ENCODE data around the gene SLC7A8.

SLC7A8 gene

DNA sequence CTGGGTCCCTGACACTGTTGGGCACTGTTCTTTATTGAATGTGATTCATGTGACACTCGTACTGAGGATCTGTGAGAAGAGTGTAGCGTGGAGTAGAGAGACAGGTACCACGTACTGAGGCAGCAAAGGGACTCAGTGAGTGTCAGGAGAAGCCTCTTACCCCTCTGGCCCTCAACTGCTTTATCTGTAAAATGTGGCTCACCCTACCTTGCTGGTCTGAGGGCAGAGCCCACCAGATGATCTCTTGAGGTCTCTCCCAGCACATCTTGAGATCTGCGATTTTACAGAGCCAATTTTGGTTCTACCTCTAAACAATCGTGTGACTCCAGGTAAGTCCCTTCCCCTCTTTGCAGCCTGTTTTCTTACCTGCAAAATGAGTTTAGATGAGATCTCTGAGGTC is 67.5 kb downstream of the SLC7A8 start:
- DNase-seq (ENCODE audit: low read depth), result no peak
- TF ChIP-seq, protein P1, sequence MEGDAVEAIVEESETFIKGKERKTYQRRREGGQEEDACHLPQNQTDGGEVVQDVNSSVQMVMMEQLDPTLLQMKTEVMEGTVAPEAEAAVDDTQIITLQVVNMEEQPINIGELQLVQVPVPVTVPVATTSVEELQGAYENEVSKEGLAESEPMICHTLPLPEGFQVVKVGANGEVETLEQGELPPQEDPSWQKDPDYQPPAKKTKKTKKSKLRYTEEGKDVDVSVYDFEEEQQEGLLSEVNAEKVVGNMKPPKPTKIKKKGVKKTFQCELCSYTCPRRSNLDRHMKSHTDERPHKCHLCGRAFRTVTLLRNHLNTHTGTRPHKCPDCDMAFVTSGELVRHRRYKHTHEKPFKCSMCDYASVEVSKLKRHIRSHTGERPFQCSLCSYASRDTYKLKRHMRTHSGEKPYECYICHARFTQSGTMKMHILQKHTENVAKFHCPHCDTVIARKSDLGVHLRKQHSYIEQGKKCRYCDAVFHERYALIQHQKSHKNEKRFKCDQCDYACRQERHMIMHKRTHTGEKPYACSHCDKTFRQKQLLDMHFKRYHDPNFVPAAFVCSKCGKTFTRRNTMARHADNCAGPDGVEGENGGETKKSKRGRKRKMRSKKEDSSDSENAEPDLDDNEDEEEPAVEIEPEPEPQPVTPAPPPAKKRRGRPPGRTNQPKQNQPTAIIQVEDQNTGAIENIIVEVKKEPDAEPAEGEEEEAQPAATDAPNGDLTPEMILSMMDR (IDR thresholded peaks at IDR 0.05; ENCODE audit: low read length, missing control alignments), result no peak
- no peak overlapping the region for H3K4me3 ChIP-seq (replicated peaks; ENCODE audit: low read depth, low read length)

DNA sequence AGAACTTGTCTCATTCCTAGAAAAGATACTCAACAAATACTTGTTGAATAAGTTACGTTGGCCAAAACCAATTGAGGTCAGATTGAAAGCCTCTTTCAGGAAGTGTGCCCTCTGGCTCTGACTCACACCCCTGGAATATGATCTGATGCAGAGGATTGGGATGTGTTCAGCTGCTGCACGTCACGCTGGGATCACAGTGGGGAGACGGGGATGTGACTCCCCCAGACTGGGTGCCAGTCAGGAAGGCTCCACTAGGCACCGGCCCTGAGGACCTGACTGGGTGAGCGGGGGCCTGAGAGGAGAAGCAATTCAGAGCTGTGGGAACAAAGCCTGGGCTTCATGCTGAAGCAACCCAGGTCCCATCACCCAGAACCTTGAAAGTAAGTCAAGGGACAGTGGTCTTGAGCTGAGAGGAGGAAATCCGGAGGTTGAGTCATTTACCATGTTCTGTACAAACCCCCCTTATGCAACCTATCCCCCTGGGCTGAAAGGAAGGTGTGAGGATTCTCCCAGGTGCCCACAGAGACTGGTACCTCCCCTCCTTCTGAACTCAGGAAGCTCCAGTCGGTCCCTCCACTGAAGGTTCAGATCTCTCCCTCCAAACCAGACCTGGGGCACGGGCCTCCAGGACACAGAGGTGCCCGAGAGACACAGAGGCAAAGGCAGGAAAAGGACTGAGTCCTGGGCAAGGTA is 68.3 kb downstream of the SLC7A8 start:
- peak; percentile 94 for DNase-seq (ENCODE audit: low read depth)
- H3K4me3 ChIP-seq (replicated peaks; ENCODE audit: low read depth, low read length), result no peak overlapping the region
- TF ChIP-seq, protein P1 (IDR thresholded peaks at IDR 0.05; ENCODE audit: low read length, missing control alignments), result no peak

DNA sequence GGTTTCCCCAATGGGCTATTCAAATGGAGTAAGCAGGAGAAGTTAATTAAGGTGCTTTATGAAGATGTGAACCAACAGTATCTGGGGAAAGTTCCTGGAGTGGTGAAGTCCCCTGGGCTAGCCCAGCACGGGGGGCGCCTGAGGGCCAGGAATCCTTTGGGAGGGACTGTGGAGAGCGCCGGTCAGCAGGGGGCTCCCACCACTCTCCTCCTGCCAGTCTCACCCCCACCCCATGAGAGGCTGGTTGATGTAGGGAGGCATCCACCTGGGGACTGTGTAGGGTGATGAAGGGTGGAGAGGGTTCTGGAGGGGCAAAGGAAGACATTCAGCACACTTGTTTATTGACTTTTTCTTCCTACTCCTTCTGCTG is 68.8 kb downstream of the SLC7A8 start:
- no peak for DNase-seq (ENCODE audit: low read depth)
- H3K4me3 ChIP-seq (replicated peaks; ENCODE audit: low read depth, low read length), result no peak overlapping the region
- TF ChIP-seq, protein P1 (IDR thresholded peaks at IDR 0.05; ENCODE audit: low read length, missing control alignments), result no peak

DNA sequence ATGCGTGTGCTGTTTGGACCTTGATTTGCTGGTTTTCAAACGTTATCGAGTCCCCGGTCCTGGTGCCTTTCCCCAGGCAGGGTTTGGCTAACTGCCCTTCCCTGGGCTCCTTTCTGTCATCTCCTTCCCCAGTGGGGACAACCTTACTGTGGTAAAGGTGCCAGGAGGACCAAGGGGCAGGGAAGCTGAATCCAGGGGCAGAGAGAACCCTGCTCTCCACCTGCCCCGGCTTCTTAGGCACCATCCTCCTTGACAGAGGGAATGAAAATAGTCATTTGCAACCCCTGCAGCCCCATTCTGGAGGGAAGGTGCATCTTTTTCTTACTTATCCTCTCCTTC is 69.4 kb downstream of the SLC7A8 start:
- DNase-seq (ENCODE audit: low read depth), result no peak
- H3K4me3 ChIP-seq (replicated peaks; ENCODE audit: low read depth, low read length), result no peak overlapping the region
- TF ChIP-seq, protein P1 (IDR thresholded peaks at IDR 0.05; ENCODE audit: low read length, missing control alignments), result no peak

DNA sequence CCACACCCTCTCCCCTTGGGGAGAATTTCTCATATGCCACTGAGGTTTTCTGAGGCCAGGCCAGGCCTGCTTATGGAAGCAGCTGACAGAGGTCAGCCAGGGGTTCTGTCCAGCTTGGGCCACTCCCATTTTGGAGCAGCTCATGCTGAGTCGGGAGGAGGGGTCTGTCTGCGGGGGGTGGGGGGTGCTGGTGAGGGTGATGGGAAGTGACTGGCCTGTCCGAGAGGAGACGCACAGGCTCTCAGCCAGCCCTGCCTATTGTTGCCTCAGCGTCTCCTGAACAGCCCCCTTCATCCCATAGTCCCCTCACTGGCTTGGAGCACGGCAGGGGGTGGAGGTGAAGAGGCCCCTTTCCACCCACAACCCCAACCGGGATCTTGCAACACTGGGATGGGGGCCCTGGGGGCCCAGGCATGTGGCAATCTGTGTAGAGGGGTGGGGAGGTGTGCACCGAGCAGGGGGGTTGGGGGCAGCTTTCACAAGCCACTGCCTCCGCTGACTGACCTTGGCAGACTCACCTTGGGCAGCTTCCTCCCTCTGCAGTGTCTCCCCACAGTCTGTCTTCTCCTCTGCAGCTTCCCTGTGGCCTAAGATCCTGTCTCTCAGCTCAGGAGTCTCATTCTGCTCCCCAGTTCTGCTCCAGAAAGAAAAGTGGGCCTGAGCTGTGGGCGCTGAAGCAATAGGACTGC is 69.9 kb downstream of the SLC7A8 start:
- H3K4me3 ChIP-seq (replicated peaks; ENCODE audit: low read depth, low read length), result no peak overlapping the region
- TF ChIP-seq, protein P1 (IDR thresholded peaks at IDR 0.05; ENCODE audit: low read length, missing control alignments), result no peak
- DNase-seq (ENCODE audit: low read depth), result peak; percentile 61

DNA sequence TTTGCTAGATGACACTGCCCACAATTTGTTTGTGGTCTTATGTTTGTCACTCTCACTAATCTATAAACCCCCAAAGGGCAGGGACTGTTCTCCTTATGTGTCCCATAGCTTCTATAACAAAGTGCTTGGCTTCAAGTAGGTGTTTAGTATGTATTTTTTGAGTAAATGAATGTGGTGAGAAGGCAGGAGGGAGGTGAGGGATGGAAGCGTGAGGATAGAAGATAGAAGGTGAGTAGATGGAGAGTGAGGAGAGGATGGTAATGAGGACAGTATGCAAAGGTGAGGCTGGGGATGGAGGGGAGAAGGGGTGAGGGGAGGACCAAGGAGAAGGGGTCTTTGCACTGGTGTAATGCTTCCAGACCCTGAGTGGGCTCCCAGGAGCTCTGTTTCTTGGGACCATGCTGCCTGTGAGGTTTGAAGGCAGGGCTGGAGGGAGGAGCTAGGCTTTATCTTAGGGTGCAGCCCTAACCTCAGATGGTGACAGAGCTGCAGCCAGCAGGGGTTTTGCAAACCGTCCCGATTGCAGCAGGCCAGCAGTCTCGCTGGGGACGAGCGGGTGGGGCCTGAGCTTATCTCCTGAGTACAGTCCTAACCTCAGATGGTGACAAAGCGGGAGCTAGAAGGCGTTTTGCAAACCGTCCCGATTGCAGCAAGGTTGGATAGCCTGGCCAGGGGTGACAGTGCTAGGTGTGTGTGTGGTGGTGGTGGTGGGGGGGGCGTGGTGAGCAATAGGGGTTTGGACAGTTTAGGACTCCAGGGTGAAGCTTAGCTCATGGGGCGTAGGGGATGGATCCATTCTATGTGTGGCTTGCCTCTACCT is 70.9 kb downstream of the SLC7A8 start:
- no peak for DNase-seq (ENCODE audit: low read depth)
- TF ChIP-seq, protein P1 (IDR thresholded peaks at IDR 0.05; ENCODE audit: low read length, missing control alignments), result no peak
- H3K4me3 ChIP-seq (replicated peaks; ENCODE audit: low read depth, low read length), result no peak overlapping the region
